Astrocyte of the spinal cord (primary cell): ENCODE data around the gene GCHFR.

Experiments used
- DNase-seq: peaks from one replicate; pipeline ENCODE4 v3.0.0; 2011; ENCODE audit warnings: low read depth, low spot score
- H3K4me3 ChIP-seq: 2 replicates; pipeline ENCODE4 v1.5.1; 2011; ENCODE audit warnings: low read depth, mild to moderate bottlenecking, low read length, moderate library complexity
- CTCF ChIP-seq: IDR thresholded peaks from 2 replicates; pipeline ENCODE4 v1.5.1; 2012; ENCODE audit warnings: low read depth, mild to moderate bottlenecking, low read length, inconsistent platforms
- in situ Hi-C: cut with HindIII; loops from 2 replicates; pipeline ENCODE4 v1.10.0; 2017; ENCODE audit warnings: low sequenced_read_pairs

The GCHFR gene

GRCh38 chr15:40806672-40807027 lies 42.8 kb downstream of the GCHFR start:
- peak overlapping the region; percentile 95 for H3K4me3 ChIP-seq
- no peak for DNase-seq
- TF ChIP-seq CTCF: no peak
- in situ Hi-C loops: no loop called here

- in situ Hi-C loops: no loop called here
- DNase-seq: peak; percentile 98
- no peak for TF ChIP-seq CTCF
- H3K4me3 ChIP-seq: peak within 1 kb of the TSS; percentile 95
These were observed 43.4 kb downstream of the GCHFR start, which contains the start of the genes DNAJC17 and ZFYVE19 for GRCh38 chr15:40807028-40807887. DNAJC17 (minus strand) TSS chr15:40807473; CDS start chr15:40807446, 27 bp downstream. ZFYVE19 (plus strand) TSS chr15:40807089; CDS start chr15:40807590, 501 bp downstream.

GRCh38 chr15:40807888-40808461 lies 44.1 kb downstream of the GCHFR start:
- no peak for DNase-seq
- in situ Hi-C loops: no loop called here
- TF ChIP-seq CTCF: no peak
- peak overlapping the region; percentile 95 for H3K4me3 ChIP-seq

GRCh38 chr15:40808861-40809450 lies 45.1 kb downstream of the GCHFR start:
- no peak for TF ChIP-seq CTCF
- no peak overlapping the region for H3K4me3 ChIP-seq
- in situ Hi-C loops: no loop called here
- DNase-seq: no peak

- in situ Hi-C loops: no loop called here
- no peak for DNase-seq
- TF ChIP-seq CTCF: no peak
- H3K4me3 ChIP-seq: no peak overlapping the region
These were observed 49.0 kb downstream of the GCHFR start for GRCh38 chr15:40812721-40813425.

- no peak for DNase-seq
- in situ Hi-C loops: no loop called here
- no peak overlapping the region for H3K4me3 ChIP-seq
- TF ChIP-seq CTCF: no peak
These were observed 51.3 kb downstream of the GCHFR start for GRCh38 chr15:40815042-40815698.
